Transverse colon (tissue), 4 donors: ENCODE measurements around the gene ZNF213.

ENCODE experiments used
- POLR2A ChIP-seq: fragments of 450-650 bp; IDR thresholded peaks from one replicate; pipeline ENCODE4 v1.6.1; 2016; ENCODE audit warnings: antibody characterized with exemption, mild to moderate bottlenecking, moderate library complexity
- POLR2AphosphoS5 ChIP-seq, 3 donors: sonication (generic); formaldehyde crosslinking; IDR thresholded peaks; one replicate each; pipeline ENCODE4 v1.6.1; 2016; ENCODE audit warnings: antibody characterized with exemption in 3 of 3
- TF ChIP-seq, protein P1 (sequence below), 5 experiments: fragments of 200-600 bp in 3 of 5; fragments of 450-650 bp in 2 of 5; sonication (generic) in 3 of 5; IDR thresholded peaks; 1 replicate in 2 of 5; 2 replicates in 3 of 5; pipeline ENCODE4 v1.5.1; 2016 to 2017; ENCODE audit warnings: antibody characterized with exemption in 5 of 5, inconsistent platforms in 3 of 5, mild to moderate bottlenecking in 2 of 5, moderate library complexity in 1 of 5

- TF ChIP-seq, protein P1, sequence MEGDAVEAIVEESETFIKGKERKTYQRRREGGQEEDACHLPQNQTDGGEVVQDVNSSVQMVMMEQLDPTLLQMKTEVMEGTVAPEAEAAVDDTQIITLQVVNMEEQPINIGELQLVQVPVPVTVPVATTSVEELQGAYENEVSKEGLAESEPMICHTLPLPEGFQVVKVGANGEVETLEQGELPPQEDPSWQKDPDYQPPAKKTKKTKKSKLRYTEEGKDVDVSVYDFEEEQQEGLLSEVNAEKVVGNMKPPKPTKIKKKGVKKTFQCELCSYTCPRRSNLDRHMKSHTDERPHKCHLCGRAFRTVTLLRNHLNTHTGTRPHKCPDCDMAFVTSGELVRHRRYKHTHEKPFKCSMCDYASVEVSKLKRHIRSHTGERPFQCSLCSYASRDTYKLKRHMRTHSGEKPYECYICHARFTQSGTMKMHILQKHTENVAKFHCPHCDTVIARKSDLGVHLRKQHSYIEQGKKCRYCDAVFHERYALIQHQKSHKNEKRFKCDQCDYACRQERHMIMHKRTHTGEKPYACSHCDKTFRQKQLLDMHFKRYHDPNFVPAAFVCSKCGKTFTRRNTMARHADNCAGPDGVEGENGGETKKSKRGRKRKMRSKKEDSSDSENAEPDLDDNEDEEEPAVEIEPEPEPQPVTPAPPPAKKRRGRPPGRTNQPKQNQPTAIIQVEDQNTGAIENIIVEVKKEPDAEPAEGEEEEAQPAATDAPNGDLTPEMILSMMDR (IDR thresholded peaks at IDR 0.05), result no peak
- no peak for TF ChIP-seq POLR2AphosphoS5 (IDR thresholded peaks at IDR 0.05)
- no peak for TF ChIP-seq POLR2A
Observed at GRCh38 chr16:3112881-3113574, 21.8 kb upstream of the ZNF213 start.
